ENCODE measurements around the gene CSAG2.
"Not testable (repeated sequence)": the region's sequence is repeated elsewhere in the genome, so short reads cannot be mapped to it uniquely, and the experiment has no call there.

Gene CSAG2

DNA sequence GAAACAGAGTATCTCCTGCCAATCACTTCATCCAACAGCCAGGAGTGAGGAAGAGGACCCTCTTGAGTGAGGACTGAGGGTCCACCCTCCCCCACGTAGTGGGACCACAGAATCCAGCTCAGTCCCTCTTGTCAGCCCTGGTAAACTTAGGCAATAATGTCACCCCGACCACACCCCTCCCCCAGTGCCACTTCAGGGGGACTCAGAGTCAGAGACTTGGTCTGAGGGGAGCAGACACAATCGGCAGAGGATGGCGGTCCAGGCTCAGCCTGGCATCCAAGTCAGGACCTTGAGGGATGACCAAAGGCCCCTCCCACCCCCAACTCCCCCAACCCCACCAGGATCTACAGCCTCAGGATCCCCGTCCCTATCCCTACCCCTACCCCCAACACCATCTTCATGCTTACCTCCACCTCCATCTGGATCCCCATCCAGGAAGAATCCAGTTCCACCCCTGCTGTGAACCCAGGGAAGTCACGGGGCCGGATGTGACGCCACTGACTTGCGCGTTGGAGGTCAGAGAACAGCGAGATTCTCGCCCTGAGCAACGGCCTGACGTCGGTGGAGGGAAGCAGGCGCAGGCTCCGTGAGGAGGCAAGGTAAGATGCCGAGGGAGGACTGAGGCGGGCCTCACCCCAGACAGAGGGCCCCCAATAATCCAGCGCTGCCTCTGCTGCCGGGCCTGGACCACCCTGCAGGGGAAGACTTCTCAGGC lies 24.3 kb upstream of the CSAG2 start, which contains the start of the genes CSAG1 and MAGEA12:
Gene CSAG1, minus strand, starts transcription at position 461 of the 715 bp plus-strand sequence. CDS start 1,261 bp downstream, outside the sequence.
Gene MAGEA12, plus strand, starts transcription at position 497 of the 715 bp plus-strand sequence. CDS start 2,405 bp downstream, outside the sequence.
- in situ Hi-C loops (cut with HindIII; ENCODE audit: low sequenced_read_pairs), result no loop called here
- DNase-seq (ENCODE audit: low read depth), result no peak
- no peak within 1 kb of the TSS for H3K4me3 ChIP-seq (ENCODE audit: low read depth, low read length)
- no peak for TF ChIP-seq CTCF (IDR thresholded peaks at IDR 0.05; ENCODE audit: low read depth, low read length, missing control alignments)

DNA sequence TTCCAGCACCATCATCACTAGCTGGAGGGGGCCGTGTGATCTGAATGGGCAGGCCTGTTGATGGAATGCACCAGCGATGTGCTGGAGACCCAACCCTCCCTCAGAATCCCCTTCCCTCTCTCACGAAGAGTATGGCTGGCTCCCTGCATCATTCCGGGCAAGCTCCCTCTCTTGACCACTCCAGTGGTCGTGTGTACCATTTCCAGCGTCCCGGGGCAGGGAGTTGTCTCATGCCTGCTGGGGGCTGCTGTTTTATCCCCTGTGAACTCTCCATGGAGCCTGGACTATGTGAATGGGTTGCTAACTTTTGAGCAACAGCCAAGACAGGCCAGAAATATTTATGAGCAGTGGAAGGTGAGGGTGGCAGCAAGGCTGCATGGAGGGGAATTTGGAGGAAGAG lies 16.3 kb upstream of the CSAG2 start:
- in situ Hi-C loops (cut with HindIII; ENCODE audit: low sequenced_read_pairs), result no loop called here
- TF ChIP-seq CTCF (IDR thresholded peaks at IDR 0.05; ENCODE audit: low read depth, low read length, missing control alignments), result no peak
- DNase-seq (ENCODE audit: low read depth), result no peak
- no peak overlapping the region for H3K4me3 ChIP-seq (ENCODE audit: low read depth, low read length)

DNA sequence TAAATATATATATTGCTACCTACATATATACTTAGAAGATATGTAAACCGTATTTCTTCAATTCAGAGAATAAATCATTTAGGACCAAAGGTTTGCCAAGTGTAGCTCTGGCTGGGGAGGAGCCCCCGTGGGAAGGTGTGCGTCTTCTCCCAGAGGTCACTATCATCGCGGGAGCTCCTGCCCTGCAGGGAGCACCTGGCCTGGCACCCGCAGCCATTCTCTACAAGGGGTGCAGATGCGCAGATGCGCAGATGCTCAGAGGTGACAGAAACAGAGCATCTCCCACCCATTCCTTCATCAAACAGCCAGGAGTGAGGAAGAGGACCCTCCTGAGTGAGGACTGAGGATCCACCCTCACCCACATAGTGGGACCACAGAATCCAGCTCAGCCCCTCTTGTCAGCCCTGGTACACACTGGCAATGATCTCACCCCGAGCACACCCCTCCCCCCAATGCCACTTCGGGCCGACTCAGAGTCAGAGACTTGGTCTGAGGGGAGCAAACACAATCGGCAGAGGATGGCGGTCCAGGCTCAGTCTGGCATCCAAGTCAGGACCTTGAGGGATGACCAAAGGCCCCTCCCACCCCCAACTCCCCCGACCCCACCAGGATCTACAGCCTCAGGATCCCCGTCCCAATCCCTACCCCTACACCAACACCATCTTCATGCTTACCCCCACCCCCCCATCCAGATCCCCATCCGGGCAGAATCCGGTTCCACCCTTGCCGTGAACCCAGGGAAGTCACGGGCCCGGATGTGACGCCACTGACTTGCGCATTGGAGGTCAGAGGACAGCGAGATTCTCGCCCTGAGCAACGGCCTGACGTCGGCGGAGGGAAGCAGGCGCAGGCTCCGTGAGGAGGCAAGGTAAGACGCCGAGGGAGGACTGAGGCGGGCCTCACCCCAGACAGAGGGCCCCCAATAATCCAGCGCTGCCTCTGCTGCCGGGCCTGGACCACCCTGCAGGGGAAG lies 5.0 kb upstream of the CSAG2 start, which contains the start of gene MAGEA2B:
Gene MAGEA2B, plus strand, starts transcription at position 814 of the 973 bp plus-strand sequence. CDS start 2,479 bp downstream, outside the sequence.
- in situ Hi-C loops (cut with HindIII; ENCODE audit: low sequenced_read_pairs); H3K4me3 ChIP-seq (ENCODE audit: low read depth, low read length); DNase-seq (ENCODE audit: low read depth): not testable (repeated sequence)

DNA sequence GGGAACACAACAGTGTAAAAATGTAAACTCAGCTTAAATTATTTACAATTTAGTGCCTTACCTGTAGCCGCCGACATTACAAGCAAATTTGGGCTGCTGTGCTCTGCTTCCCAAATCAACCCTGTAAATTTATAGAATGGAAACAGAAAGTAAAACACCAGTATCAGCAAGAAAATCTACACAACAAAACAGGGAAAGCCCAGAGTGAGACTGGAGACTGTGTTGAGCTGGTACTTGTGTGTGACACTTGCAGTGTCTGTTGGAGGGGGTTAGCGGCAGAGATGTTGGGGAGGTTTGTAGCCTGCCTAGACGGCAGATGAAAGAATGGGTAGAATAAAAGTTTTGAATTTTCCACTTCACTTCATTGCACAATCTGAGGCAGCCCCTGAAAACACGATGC lies 4.1 kb upstream of the CSAG2 start:
- DNase-seq (ENCODE audit: low read depth); H3K4me3 ChIP-seq (ENCODE audit: low read depth, low read length); in situ Hi-C loops (cut with HindIII; ENCODE audit: low sequenced_read_pairs): not testable (repeated sequence)

- DNase-seq (ENCODE audit: low read depth); H3K4me3 ChIP-seq (ENCODE audit: low read depth, low read length); in situ Hi-C loops (cut with HindIII; ENCODE audit: low sequenced_read_pairs): not testable (repeated sequence)
These were observed 2.6 kb downstream of the CSAG2 start for GRCh38 chrX:152706500-152706899.

GRCh38 chrX:152700390-152700789 lies 8.7 kb downstream of the CSAG2 start:
- DNase-seq (ENCODE audit: low read depth); H3K4me3 ChIP-seq (ENCODE audit: low read depth, low read length); in situ Hi-C loops (cut with HindIII; ENCODE audit: low sequenced_read_pairs): not testable (repeated sequence)

- in situ Hi-C loops (cut with HindIII; ENCODE audit: low sequenced_read_pairs); H3K4me3 ChIP-seq (ENCODE audit: low read depth, low read length); DNase-seq (ENCODE audit: low read depth): not testable (repeated sequence)
These were observed 10.8 kb downstream of the CSAG2 start, which contains the start of gene MAGEA3 for GRCh38 chrX:152697952-152698931. MAGEA3 (plus strand) TSS chrX:152698794; CDS start chrX:152700833, 2,039 bp downstream.

DNA sequence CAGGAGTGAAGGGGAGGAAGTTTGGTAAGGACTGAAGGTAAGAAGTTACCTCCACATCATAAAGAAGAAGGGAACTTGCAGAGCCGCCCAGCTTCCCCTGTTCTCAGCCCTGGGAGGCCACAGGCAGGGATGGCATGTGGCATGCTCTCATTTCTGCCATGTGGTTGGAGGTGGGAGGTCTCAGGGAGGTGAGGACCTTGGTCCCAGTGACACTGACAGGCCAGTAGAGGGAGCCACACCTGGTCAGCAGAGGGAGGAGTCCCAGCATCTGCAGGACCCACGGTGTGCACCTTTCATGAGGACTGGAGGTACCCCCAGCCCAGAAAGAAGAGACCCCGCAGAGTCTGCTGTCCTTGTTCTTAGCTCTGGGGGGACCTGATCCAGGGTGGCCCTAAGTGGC lies 28.1 kb downstream of the CSAG2 start:
- DNase-seq (ENCODE audit: low read depth); in situ Hi-C loops (cut with HindIII; ENCODE audit: low sequenced_read_pairs): not testable (repeated sequence)

GRCh38 chrX:152674652-152675051 lies 34.4 kb downstream of the CSAG2 start:
- in situ Hi-C loops (cut with HindIII; ENCODE audit: low sequenced_read_pairs); H3K4me3 ChIP-seq (ENCODE audit: low read depth, low read length); DNase-seq (ENCODE audit: low read depth): not testable (repeated sequence)

More for the DNA sequence above, 28.1 kb downstream of the CSAG2 start:
- H3K4me3 ChIP-seq (ENCODE audit: low read depth, low read length), result not testable (repeated sequence)

All from astrocyte of the cerebellum (primary cell).